ENCODE measurements around the gene HES1. TPM values are rescaled to one million over a fixed set of nuclear protein-coding genes. Genes with fewer than 3 reads are reported as not detected.

The HES1 gene
- total and polyA plus RNA-seq, 9 of the 15 experiments (the other 6 are each of a cell fraction or from before 2014, with no cell fraction given), result 3.4 to 37.0 (median 19.3) TPM

DNA sequence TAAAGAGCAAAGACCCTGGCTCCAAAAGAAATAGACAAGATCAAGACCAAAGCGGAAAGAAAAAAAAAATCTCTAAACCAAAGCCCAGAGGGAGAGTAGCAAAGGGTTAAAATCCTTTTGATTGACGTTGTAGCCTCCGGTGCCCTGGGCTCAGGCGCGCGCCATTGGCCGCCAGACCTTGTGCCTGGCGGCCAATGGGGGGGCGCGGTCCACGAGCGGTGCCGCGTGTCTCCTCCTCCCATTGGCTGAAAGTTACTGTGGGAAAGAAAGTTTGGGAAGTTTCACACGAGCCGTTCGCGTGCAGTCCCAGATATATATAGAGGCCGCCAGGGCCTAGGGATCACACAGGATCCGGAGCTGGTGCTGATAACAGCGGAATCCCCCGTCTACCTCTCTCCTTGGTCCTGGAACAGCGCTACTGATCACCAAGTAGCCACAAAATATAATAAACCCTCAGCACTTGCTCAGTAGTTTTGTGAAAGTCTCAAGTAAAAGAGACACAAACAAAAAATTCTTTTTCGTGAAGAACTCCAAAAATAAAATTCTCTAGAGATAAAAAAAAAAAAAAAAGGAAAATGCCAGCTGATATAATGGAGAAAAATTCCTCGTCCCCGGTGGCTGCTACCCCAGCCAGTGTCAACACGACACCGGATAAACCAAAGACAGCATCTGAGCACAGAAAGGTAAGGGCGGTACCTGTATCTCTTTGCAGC, at the start of gene HES1 (continued):
- TF ChIP-seq, protein P1, sequence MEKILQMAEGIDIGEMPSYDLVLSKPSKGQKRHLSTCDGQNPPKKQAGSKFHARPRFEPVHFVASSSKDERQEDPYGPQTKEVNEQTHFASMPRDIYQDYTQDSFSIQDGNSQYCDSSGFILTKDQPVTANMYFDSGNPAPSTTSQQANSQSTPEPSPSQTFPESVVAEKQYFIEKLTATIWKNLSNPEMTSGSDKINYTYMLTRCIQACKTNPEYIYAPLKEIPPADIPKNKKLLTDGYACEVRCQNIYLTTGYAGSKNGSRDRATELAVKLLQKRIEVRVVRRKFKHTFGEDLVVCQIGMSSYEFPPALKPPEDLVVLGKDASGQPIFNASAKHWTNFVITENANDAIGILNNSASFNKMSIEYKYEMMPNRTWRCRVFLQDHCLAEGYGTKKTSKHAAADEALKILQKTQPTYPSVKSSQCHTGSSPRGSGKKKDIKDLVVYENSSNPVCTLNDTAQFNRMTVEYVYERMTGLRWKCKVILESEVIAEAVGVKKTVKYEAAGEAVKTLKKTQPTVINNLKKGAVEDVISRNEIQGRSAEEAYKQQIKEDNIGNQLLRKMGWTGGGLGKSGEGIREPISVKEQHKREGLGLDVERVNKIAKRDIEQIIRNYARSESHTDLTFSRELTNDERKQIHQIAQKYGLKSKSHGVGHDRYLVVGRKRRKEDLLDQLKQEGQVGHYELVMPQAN (IDR thresholded peaks at IDR 0.05; ENCODE audit: borderline replicate concordance), result peak; percentile 28; the same call in 1 of the 2 replicates
- TF ChIP-seq POLR2A (conservative IDR thresholded peaks at IDR 0.05) (peak; percentile 91), YY1 (IDR thresholded peaks at IDR 0.05; ENCODE audit: borderline replicate concordance in 1 of 3, control insufficient read depth in 1 of 3, extremely low read depth in 1 of 3, insufficient read depth in 3 of 3, insufficient read length in 1 of 3, insufficient replicate concordance in 2 of 3, low read depth in 1 of 3, low read length in 2 of 3) (peak in 2 of 3 experiments; percentile 27 to 74), ELF4 (CRISPR knock-in tag; IDR thresholded peaks at IDR 0.05) (no peak), KLF13 (tag; IDR thresholded peaks at IDR 0.05; ENCODE audit: borderline replicate concordance, low read depth) (no peak), ZNF354B (CRISPR knock-in tag; IDR thresholded peaks at IDR 0.05) (no peak), FOS (IDR thresholded peaks at IDR 0.05; ENCODE audit: extremely low read depth, insufficient read length) (peak; percentile 86), NFYB (IDR thresholded peaks at IDR 0.05; ENCODE audit: extremely low read depth, insufficient read length) (peak; percentile 87), HCFC1 (IDR thresholded peaks at IDR 0.05; ENCODE audit: low read depth, low read length) (no peak), FOXK1 (CRISPR knock-in tag; IDR thresholded peaks at IDR 0.05; ENCODE audit: borderline replicate concordance) (no peak), HNRNPUL1 (IDR thresholded peaks at IDR 0.05; ENCODE audit: low read length) (no peak), MAFG (tag; conservative IDR thresholded peaks at IDR 0.05) (no peak), ESRRB (CRISPR knock-in tag; IDR thresholded peaks at IDR 0.05; ENCODE audit: borderline replicate concordance) (no peak), ZNF263 (CRISPR knock-in tag; IDR thresholded peaks at IDR 0.05; ENCODE audit: borderline replicate concordance) (0 out of 2 replicates have a peak, but pooled peaks have one; percentile 47), KLF1 (tag; IDR thresholded peaks at IDR 0.05) (no peak), NR1H2 (CRISPR knock-in tag; IDR thresholded peaks at IDR 0.05) (no peak), ARHGAP35 (IDR thresholded peaks at IDR 0.05; ENCODE audit: partially characterized antibody) (no peak), SMARCA5 (IDR thresholded peaks at IDR 0.05) (no peak), BCOR (IDR thresholded peaks at IDR 0.05) (0 out of 2 replicates have a peak, but pooled peaks have one; percentile 26), NFIC (IDR thresholded peaks at IDR 0.05) (peak; percentile 63), RAD21 (CRISPR knock-in tag; conservative IDR thresholded peaks at IDR 0.05 in 1 of 2, IDR thresholded peaks at IDR 0.05 in 1 of 2) (peak in 1 of 2 experiments; percentile 28; a peak in 2 of 4 replicates), ZNF184 (CRISPR knock-in tag; IDR thresholded peaks at IDR 0.05) (no peak), L3MBTL2 (IDR thresholded peaks at IDR 0.05) (peak; percentile 96)
- TF ChIP-seq, protein P2, sequence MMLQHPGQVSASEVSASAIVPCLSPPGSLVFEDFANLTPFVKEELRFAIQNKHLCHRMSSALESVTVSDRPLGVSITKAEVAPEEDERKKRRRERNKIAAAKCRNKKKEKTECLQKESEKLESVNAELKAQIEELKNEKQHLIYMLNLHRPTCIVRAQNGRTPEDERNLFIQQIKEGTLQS (IDR thresholded peaks at IDR 0.05), result no peak
- TF ChIP-seq, protein P2 (CRISPR knock-in tag; conservative IDR thresholded peaks at IDR 0.05), result no peak
- TF ChIP-seq, protein P3, sequence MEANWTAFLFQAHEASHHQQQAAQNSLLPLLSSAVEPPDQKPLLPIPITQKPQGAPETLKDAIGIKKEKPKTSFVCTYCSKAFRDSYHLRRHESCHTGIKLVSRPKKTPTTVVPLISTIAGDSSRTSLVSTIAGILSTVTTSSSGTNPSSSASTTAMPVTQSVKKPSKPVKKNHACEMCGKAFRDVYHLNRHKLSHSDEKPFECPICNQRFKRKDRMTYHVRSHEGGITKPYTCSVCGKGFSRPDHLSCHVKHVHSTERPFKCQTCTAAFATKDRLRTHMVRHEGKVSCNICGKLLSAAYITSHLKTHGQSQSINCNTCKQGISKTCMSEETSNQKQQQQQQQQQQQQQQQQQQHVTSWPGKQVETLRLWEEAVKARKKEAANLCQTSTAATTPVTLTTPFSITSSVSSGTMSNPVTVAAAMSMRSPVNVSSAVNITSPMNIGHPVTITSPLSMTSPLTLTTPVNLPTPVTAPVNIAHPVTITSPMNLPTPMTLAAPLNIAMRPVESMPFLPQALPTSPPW (CRISPR knock-in tag; IDR thresholded peaks at IDR 0.05), result peak; percentile 13; the same call in 1 of the 2 replicates
